Breast epithelium (tissue), 4 donors: ENCODE results near the gene BCL7C. TPM values are rescaled to one million over a fixed set of nuclear protein-coding genes. Genes with fewer than 3 reads are reported as not detected.

Experiments used
- DNase-seq, 2 donors: peaks; one replicate each; pipeline ENCODE4 v3.0.0-alpha.2; 2019; ENCODE audit warnings: low spot score in 2 of 2
- H3K27ac ChIP-seq, 2 donors: fragments of 200-600 bp; sonication (generic) in 1 of 2; one replicate each; pipeline ENCODE4 v1.5.1; 2016 to 2019; ENCODE audit warnings: mild to moderate bottlenecking in 1 of 2
- H3K27me3 ChIP-seq, 2 donors: fragments of 200-600 bp; sonication (generic) in 1 of 2; one replicate each; pipeline versions ENCODE4 v1.5.1 to v1.6.0; 2017 to 2019; ENCODE audit warnings: control low read depth in 1 of 2, mild to moderate bottlenecking in 1 of 2
- H3K36me3 ChIP-seq: fragments of 200-600 bp; one replicate; pipeline ENCODE4 v1.5.1; 2019
- H3K4me1 ChIP-seq, 2 donors: fragments of 200-600 bp; sonication (generic); one replicate each; pipeline ENCODE4 v1.5.1; 2016 to 2019; ENCODE audit warnings: control low read depth in 1 of 2
- H3K4me3 ChIP-seq, 3 donors: fragments of 200-600 bp; sonication (generic); 1 replicate in 2 of 3; 2 replicates in 1 of 3; pipeline ENCODE4 v1.5.1; 2016 to 2019; ENCODE audit warnings: mild to moderate bottlenecking in 3 of 3, moderate library complexity in 2 of 3
- H3K9me3 ChIP-seq, 2 donors: fragments of 200-600 bp; sonication (generic) in 1 of 2; one replicate each; pipeline ENCODE4 v1.5.1; 2016 to 2019; ENCODE audit warnings: control low read depth in 1 of 2
- CTCF ChIP-seq, 3 donors: fragments of 450-650 bp; IDR thresholded peaks; one replicate each; pipeline ENCODE4 v1.5.1; 2016 to 2017; ENCODE audit warnings: antibody characterized with exemption in 3 of 3, mild to moderate bottlenecking in 3 of 3, moderate library complexity in 3 of 3
- POLR2A ChIP-seq: fragments of 450-650 bp; IDR thresholded peaks from one replicate; pipeline ENCODE4 v1.6.1; 2016; ENCODE audit warnings: antibody characterized with exemption, mild to moderate bottlenecking, moderate library complexity
- POLR2AphosphoS5 ChIP-seq, 3 donors: sonication (generic); formaldehyde crosslinking; IDR thresholded peaks; one replicate each; pipeline ENCODE4 v1.6.1; 2017; ENCODE audit warnings: antibody characterized with exemption in 3 of 3
- intact Hi-C: fragments of 100-400 bp; cut with DNase I; formaldehyde crosslinking; loops from one replicate; pipeline ENCODE4 v1.15.1; 2023; ENCODE audit warnings: low total_unique reads
- total RNA-seq, 3 donors: library from RNA; depleted of rRNA; stranded (reverse); fragments of >200 nt; gene quantifications; one replicate each; pipeline ENCODE4 v1.1.0, GENCODE V29; 2016

BCL7C gene
- total RNA-seq, 3 donors from 2014 or later: 29.4 to 47.2 (median 36.2) TPM

- Histone ChIP-seq H3K4me1 (no peaks in the 10 kb centered on the region), H3K27ac (no peak overlapping the region), H3K27me3 (no peaks in the 10 kb centered on the region), H3K4me3 (no peak overlapping the region), H3K9me3 (no peaks in the 10 kb centered on the region), H3K36me3 (no peaks in the 10 kb centered on the region)
- TF ChIP-seq POLR2A (no peak), POLR2AphosphoS5 (IDR thresholded peaks at IDR 0.05) (no peak), CTCF (IDR thresholded peaks at IDR 0.05) (no peak)
- no peak for DNase-seq
- intact Hi-C loops: no loop called here
Measured at GRCh38 chr16:30914830-30915229, 21.0 kb upstream of the BCL7C start.

GRCh38 chr16:30912794-30913412 lies 19.0 kb upstream of the BCL7C start:
- no peaks in the 10 kb centered on the region for H3K9me3 ChIP-seq
- DNase-seq: no peak
- TF ChIP-seq CTCF (IDR thresholded peaks at IDR 0.05): no peak
- no peak for TF ChIP-seq POLR2A
- no peak for TF ChIP-seq POLR2AphosphoS5 (IDR thresholded peaks at IDR 0.05)
- no peaks in the 10 kb centered on the region for H3K4me1 ChIP-seq
- H3K36me3 ChIP-seq: no peaks in the 10 kb centered on the region
- no peak overlapping the region for H3K4me3 ChIP-seq
- intact Hi-C loops: no loop called here
- no peak overlapping the region for H3K27ac ChIP-seq
- H3K27me3 ChIP-seq: no peaks in the 10 kb centered on the region

GRCh38 chr16:30910427-30911029 lies 16.7 kb upstream of the BCL7C start:
- no peaks in the 10 kb centered on the region for H3K36me3 ChIP-seq
- intact Hi-C loops: no loop called here
- TF ChIP-seq POLR2A (no peak), CTCF (IDR thresholded peaks at IDR 0.05) (no peak), POLR2AphosphoS5 (IDR thresholded peaks at IDR 0.05) (no peak)
- no peaks in the 10 kb centered on the region for H3K4me1 ChIP-seq
- no peaks in the 10 kb centered on the region for H3K9me3 ChIP-seq
- no peak overlapping the region for H3K27ac ChIP-seq
- no peaks in the 10 kb centered on the region for H3K27me3 ChIP-seq
- H3K4me3 ChIP-seq: no peak overlapping the region
- DNase-seq: no peak

GRCh38 chr16:30907064-30907463 lies 13.2 kb upstream of the BCL7C start:
- H3K27ac ChIP-seq: no peak overlapping the region
- no peak overlapping the region for H3K4me3 ChIP-seq
- no peaks in the 10 kb centered on the region for H3K9me3 ChIP-seq
- H3K4me1 ChIP-seq: peaks cover 0 to 4% of the 10 kb centered on the region in 2 donors
- H3K27me3 ChIP-seq: no peaks in the 10 kb centered on the region
- intact Hi-C loops: loop anchor here (10.0 kb wide), 1 partner anchor 62 kb away; no protein-coding TSS in a partner anchor
- DNase-seq: no peak
- TF ChIP-seq POLR2AphosphoS5 (IDR thresholded peaks at IDR 0.05) (no peak), CTCF (IDR thresholded peaks at IDR 0.05) (no peak), POLR2A (no peak)
- no peaks in the 10 kb centered on the region for H3K36me3 ChIP-seq

GRCh38 chr16:30904114-30904780 lies 10.4 kb upstream of the BCL7C start:
- intact Hi-C loops: loop anchor here (10.0 kb wide), 1 partner anchor 59 kb away; no protein-coding TSS in a partner anchor
- H3K27ac ChIP-seq: peak overlapping the region; percentile 1 to 61
- TF ChIP-seq POLR2A: no peak
- no peak for TF ChIP-seq POLR2AphosphoS5 (IDR thresholded peaks at IDR 0.05)
- no peak for TF ChIP-seq CTCF (IDR thresholded peaks at IDR 0.05)
- no peaks in the 10 kb centered on the region for H3K27me3 ChIP-seq
- H3K4me1 ChIP-seq: peaks cover 4% of the 10 kb centered on the region in 2 donors
- no peak overlapping the region for H3K4me3 ChIP-seq
- no peaks in the 10 kb centered on the region for H3K36me3 ChIP-seq
- DNase-seq: no peak
- no peaks in the 10 kb centered on the region for H3K9me3 ChIP-seq
